Progenitor cell of endocrine pancreas (in vitro differentiated cells): ENCODE measurements around the gene WDR43. TPM values are rescaled to one million over a fixed set of nuclear protein-coding genes. Genes with fewer than 3 reads are reported as not detected.
"Not testable (repeated sequence)": the region's sequence is repeated elsewhere in the genome, so short reads cannot be mapped to it uniquely, and the experiment has no call there.

Source experiments
- DNase-seq: peaks from one replicate; pipeline ENCODE4 v3.0.0; 2021; ENCODE audit warnings: low spot score; ENCODE audit not compliant: unreplicated experiment
- H3K27ac Mint-ChIP-seq: 2 replicates; pipeline ENCODE4 v1.8.0; 2021; ENCODE audit warnings: mild to moderate bottlenecking, moderate library complexity, mixed read lengths
- H3K27me3 Mint-ChIP-seq: 2 replicates; pipeline ENCODE4 v1.8.0; 2021; ENCODE audit warnings: mixed read lengths
- H3K36me3 Mint-ChIP-seq: 2 replicates; pipeline ENCODE4 v1.8.0; 2022; ENCODE audit warnings: mixed read lengths; ENCODE audit not compliant: insufficient read depth
- H3K4me1 Mint-ChIP-seq: 2 replicates; pipeline ENCODE4 v1.8.0; 2021; ENCODE audit warnings: low read depth, mixed read lengths
- H3K4me3 Mint-ChIP-seq: 2 replicates; pipeline ENCODE4 v1.8.0; 2021; ENCODE audit warnings: low read depth, mild to moderate bottlenecking, moderate library complexity, mixed read lengths
- H3K9me3 Mint-ChIP-seq: 2 replicates; pipeline ENCODE4 v1.8.0; 2021; ENCODE audit warnings: low read depth, mixed read lengths
- total RNA-seq: library from RNA; stranded (reverse); gene quantifications from 2 replicates; pipeline ENCODE4 v1.2.1, GENCODE V29; 2021
- TF ChIP-seq, protein P1 (sequence below): fragments of 200-600 bp; sonication (generic); IDR thresholded peaks from one replicate; pipeline ENCODE4 v1.5.0; 2021; ENCODE audit warnings: antibody characterized with exemption, mild to moderate bottlenecking; ENCODE audit not compliant: unreplicated experiment

Gene WDR43
- total RNA-seq, 1 donor from 2014 or later: 57.2 TPM

DNA sequence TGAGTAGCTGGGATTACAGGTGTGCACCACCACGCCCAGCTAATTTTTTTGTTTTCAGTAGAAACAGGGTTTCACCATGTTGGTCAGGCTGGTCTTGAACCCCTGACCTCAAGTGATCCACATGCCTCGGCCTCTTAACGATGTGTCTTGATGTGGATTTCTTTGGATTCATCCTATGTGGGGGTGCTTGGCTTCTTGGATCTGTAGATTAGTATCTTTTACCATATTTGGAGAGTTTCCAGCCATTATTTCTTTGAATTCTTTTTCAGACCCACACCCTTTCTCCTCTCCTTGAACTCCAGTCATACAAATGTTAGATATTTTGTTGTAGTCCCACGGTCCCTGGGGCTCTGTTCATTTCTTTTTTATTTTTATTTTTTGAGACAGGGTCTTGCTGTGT is 79.8 kb downstream of the WDR43 start:
- Mint-ChIP-seq H3K4me1 (peaks cover 2% of the 10 kb centered on the region), H3K36me3 (no peaks in the 10 kb centered on the region), H3K4me3 (no peak overlapping the region), H3K27ac (no peak overlapping the region), H3K27me3 (peaks cover 5% of the 10 kb centered on the region), H3K9me3 (no peaks in the 10 kb centered on the region)
- TF ChIP-seq, protein P1, sequence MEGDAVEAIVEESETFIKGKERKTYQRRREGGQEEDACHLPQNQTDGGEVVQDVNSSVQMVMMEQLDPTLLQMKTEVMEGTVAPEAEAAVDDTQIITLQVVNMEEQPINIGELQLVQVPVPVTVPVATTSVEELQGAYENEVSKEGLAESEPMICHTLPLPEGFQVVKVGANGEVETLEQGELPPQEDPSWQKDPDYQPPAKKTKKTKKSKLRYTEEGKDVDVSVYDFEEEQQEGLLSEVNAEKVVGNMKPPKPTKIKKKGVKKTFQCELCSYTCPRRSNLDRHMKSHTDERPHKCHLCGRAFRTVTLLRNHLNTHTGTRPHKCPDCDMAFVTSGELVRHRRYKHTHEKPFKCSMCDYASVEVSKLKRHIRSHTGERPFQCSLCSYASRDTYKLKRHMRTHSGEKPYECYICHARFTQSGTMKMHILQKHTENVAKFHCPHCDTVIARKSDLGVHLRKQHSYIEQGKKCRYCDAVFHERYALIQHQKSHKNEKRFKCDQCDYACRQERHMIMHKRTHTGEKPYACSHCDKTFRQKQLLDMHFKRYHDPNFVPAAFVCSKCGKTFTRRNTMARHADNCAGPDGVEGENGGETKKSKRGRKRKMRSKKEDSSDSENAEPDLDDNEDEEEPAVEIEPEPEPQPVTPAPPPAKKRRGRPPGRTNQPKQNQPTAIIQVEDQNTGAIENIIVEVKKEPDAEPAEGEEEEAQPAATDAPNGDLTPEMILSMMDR: no peak
- no peak for DNase-seq

DNA sequence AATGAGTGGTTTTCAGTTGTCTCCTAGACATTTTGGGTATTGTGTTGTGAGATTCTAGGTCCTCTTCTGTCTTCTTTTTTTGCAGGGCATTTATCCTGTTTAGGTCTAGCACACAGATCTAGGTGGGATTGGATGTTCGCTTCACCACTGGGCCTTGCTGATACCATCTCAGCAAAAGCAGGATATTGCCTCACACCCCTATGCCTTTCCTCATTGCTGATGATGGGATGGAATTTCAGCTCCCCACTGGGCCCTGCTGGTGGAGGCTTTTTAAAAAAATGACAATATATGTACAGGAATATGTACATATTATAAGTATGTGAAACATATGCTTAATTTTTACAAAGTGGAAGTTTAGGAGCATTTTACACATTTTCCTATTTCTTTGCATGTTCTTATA is 81.2 kb downstream of the WDR43 start:
- no peak for DNase-seq
- H3K36me3 Mint-ChIP-seq: no peaks in the 10 kb centered on the region
- no peaks in the 10 kb centered on the region for H3K9me3 Mint-ChIP-seq
- TF ChIP-seq, protein P1: no peak
- peaks cover 5% of the 10 kb centered on the region for H3K27me3 Mint-ChIP-seq
- H3K4me3 Mint-ChIP-seq: no peak overlapping the region
- H3K27ac Mint-ChIP-seq: no peak overlapping the region
- peaks cover 2% of the 10 kb centered on the region for H3K4me1 Mint-ChIP-seq

DNA sequence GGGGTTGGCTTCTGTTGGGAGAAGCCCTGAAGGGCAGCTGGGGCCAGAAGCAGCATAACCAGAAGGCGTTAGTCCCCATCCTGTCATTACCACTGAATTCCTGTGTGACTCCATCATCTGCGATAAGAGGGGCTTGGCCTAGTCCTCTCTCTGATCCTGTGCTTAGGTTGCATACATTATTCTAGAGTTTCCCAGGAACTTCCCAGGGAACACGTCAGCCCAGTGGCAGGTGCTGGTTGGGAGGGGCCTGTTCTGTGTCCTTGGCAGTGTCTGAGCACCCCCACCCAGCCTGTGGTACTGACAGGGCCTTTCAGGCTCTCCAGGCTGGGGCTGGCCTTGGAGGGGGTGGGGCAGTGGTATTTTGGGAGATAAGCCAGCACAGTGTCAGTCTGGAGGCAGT is 82.1 kb downstream of the WDR43 start:
- Mint-ChIP-seq H3K27ac (peak overlapping the region; percentile 83), H3K9me3 (no peaks in the 10 kb centered on the region), H3K36me3 (no peaks in the 10 kb centered on the region), H3K27me3 (peaks cover 5% of the 10 kb centered on the region), H3K4me1 (peaks cover 2% of the 10 kb centered on the region), H3K4me3 (no peak overlapping the region)
- TF ChIP-seq, protein P1: no peak
- DNase-seq: no peak

- H3K27me3 Mint-ChIP-seq: peaks cover 5% of the 10 kb centered on the region
These were observed 82.9 kb downstream of the WDR43 start for GRCh38 chr2:28977176-28977875.

DNA sequence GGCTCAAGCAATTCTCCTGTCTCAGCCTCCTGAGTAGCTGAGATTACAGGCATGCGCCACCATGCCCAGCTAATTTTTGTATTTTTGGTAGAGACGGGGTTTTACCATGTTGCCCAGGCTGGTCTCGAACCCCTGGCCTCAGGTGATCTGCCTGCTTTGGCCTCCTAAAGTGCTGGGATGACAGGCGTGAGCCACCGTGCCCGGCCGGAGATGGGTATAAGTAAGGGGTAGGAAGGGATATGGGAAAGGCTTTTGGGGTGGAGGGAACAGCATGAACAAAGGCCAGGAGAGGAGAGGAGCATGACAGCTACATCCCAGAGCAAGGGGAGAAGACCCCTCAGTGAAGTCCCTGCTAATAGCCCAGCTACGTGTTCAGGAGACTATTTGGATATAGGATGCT is 83.5 kb downstream of the WDR43 start:
- H3K4me1 Mint-ChIP-seq, H3K9me3 Mint-ChIP-seq, H3K27ac Mint-ChIP-seq, DNase-seq, H3K36me3 Mint-ChIP-seq, H3K27me3 Mint-ChIP-seq, H3K4me3 Mint-ChIP-seq: not testable (repeated sequence)

More at GRCh38 chr2:28977176-28977875, 82.9 kb downstream of the WDR43 start:
- Mint-ChIP-seq H3K4me3 (no peak overlapping the region), H3K27ac (no peak overlapping the region), H3K9me3 (no peaks in the 10 kb centered on the region), H3K36me3 (no peaks in the 10 kb centered on the region), H3K4me1 (peaks cover 2% of the 10 kb centered on the region)
- no peak for DNase-seq
- TF ChIP-seq, protein P1: no peak

- peaks cover 2% of the 10 kb centered on the region for H3K4me1 Mint-ChIP-seq
- no peaks in the 10 kb centered on the region for H3K9me3 Mint-ChIP-seq
- no peak for DNase-seq
- TF ChIP-seq, protein P1: no peak
- no peak overlapping the region for H3K4me3 Mint-ChIP-seq
- H3K27me3 Mint-ChIP-seq: peaks cover 5% of the 10 kb centered on the region
- no peaks in the 10 kb centered on the region for H3K36me3 Mint-ChIP-seq
- H3K27ac Mint-ChIP-seq: no peak overlapping the region
These were observed 84.1 kb downstream of the WDR43 start for GRCh38 chr2:28978606-28979005.
